Testis (tissue), 3 donors: ENCODE results near the gene KIF26A. TPM values are rescaled to one million over a fixed set of nuclear protein-coding genes. Genes with fewer than 3 reads are reported as not detected.

ENCODE experiments used
- DNase-seq: peaks from one replicate; pipeline ENCODE4 v3.0.0-alpha.2; 2019
- H3K27ac ChIP-seq, 2 donors: fragments of 200-600 bp; sonication (generic); one replicate each; pipeline ENCODE4 v1.5.1; 2019
- H3K27me3 ChIP-seq: fragments of 200-600 bp; sonication (generic); one replicate; pipeline ENCODE4 v1.5.1; 2019
- H3K36me3 ChIP-seq: fragments of 200-600 bp; sonication (generic); one replicate; pipeline ENCODE4 v1.5.1; 2017; ENCODE audit warnings: low read depth; ENCODE audit errors: missing control alignments
- H3K4me1 ChIP-seq: fragments of 200-600 bp; sonication (generic); one replicate; pipeline ENCODE4 v1.5.1; 2019
- H3K4me3 ChIP-seq, 2 donors: fragments of 200-600 bp; sonication (generic); one replicate each; pipeline ENCODE4 v1.5.1; 2017 to 2019
- H3K9me3 ChIP-seq: fragments of 200-600 bp; sonication (generic); one replicate; pipeline ENCODE4 v1.5.1; 2017
- POLR2A ChIP-seq: fragments of 450-650 bp; IDR thresholded peaks from one replicate; pipeline ENCODE4 v1.6.1; 2017; ENCODE audit warnings: antibody characterized with exemption, mild to moderate bottlenecking, moderate library complexity
- WGBS, 2 donors: methylation state at CpG; one replicate each; pipeline ENCODE4 v1.1.5; 2018; 5-methylcytosine and 5-hydroxymethylcytosine counted together
- intact Hi-C: fragments of 100-400 bp; cut with DNase I; formaldehyde crosslinking; loops from one replicate; pipeline ENCODE4 v1.15.1; 2023; ENCODE audit warnings: low total_unique reads
- polyA plus RNA-seq: library from polyadenylated mRNA; stranded (reverse); fragments of 350-450 nt; fragmentation: Illumina TruSeq; extraction: RNeasy Lipid Tissue Mini Kit (QIAGEN cat#74804); gene quantifications from one replicate; pipeline ENCODE4 v1.2.3, GENCODE V29; 2014; ENCODE audit warnings: low read depth, low replicate concordance; ENCODE audit not compliant: insufficient read depth
- total RNA-seq, 2 donors: library from RNA; depleted of rRNA; stranded (reverse); fragments of >200 nt; gene quantifications; one replicate each; pipeline ENCODE4 v1.2.3, GENCODE V29; 2016
- TF ChIP-seq, protein P1 (sequence below), 3 experiments: fragments of 450-650 bp in 2 of 3; fragments of 200-600 bp in 1 of 3; sonication (generic) in 1 of 3; IDR thresholded peaks; one replicate each; pipeline ENCODE4 v1.5.1; 2016 to 2019; ENCODE audit warnings: antibody characterized with exemption in 3 of 3, mild to moderate bottlenecking in 2 of 3, moderate library complexity in 1 of 3

The KIF26A gene
- total and polyA plus RNA-seq, 3 donors from 2014 or later, result 5.6 to 21.2 (median 18.3) TPM

GRCh38 chr14:104126753-104127152 lies 11.6 kb upstream of the KIF26A start:
- H3K27me3 ChIP-seq, result no peaks in the 10 kb centered on the region
- DNase-seq, result no peak
- no peak overlapping the region for H3K4me3 ChIP-seq
- H3K27ac ChIP-seq, result no peak overlapping the region
- intact Hi-C loops, result no loop called here
- no peaks in the 10 kb centered on the region for H3K9me3 ChIP-seq
- WGBS, 2 donors, result 92 to 100% methylated on average over 2 of the region's 2 CpGs
- TF ChIP-seq, protein P1, sequence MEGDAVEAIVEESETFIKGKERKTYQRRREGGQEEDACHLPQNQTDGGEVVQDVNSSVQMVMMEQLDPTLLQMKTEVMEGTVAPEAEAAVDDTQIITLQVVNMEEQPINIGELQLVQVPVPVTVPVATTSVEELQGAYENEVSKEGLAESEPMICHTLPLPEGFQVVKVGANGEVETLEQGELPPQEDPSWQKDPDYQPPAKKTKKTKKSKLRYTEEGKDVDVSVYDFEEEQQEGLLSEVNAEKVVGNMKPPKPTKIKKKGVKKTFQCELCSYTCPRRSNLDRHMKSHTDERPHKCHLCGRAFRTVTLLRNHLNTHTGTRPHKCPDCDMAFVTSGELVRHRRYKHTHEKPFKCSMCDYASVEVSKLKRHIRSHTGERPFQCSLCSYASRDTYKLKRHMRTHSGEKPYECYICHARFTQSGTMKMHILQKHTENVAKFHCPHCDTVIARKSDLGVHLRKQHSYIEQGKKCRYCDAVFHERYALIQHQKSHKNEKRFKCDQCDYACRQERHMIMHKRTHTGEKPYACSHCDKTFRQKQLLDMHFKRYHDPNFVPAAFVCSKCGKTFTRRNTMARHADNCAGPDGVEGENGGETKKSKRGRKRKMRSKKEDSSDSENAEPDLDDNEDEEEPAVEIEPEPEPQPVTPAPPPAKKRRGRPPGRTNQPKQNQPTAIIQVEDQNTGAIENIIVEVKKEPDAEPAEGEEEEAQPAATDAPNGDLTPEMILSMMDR (IDR thresholded peaks at IDR 0.05), result no peak
- TF ChIP-seq POLR2A, result no peak
- no peaks in the 10 kb centered on the region for H3K36me3 ChIP-seq
- H3K4me1 ChIP-seq, result no peaks in the 10 kb centered on the region

- TF ChIP-seq, protein P1 (IDR thresholded peaks at IDR 0.05), result no peak
- TF ChIP-seq POLR2A, result no peak
- Histone ChIP-seq H3K9me3 (no peaks in the 10 kb centered on the region), H3K27me3 (no peaks in the 10 kb centered on the region), H3K4me3 (no peak overlapping the region), H3K36me3 (no peaks in the 10 kb centered on the region), H3K4me1 (no peaks in the 10 kb centered on the region), H3K27ac (no peak overlapping the region)
- no peak for DNase-seq
- intact Hi-C loops, result no loop called here
- WGBS, 2 donors, result 90 to 97% methylated on average over 1 of the region's 1 CpG
These were observed 9.4 kb upstream of the KIF26A start for GRCh38 chr14:104128981-104129380.

GRCh38 chr14:104129556-104129955 lies 8.8 kb upstream of the KIF26A start:
- DNase-seq, result no peak
- WGBS, 2 donors, result 95 to 97% methylated on average over 1 of the region's 1 CpG
- Histone ChIP-seq H3K27me3 (no peaks in the 10 kb centered on the region), H3K9me3 (no peaks in the 10 kb centered on the region), H3K27ac (no peak overlapping the region), H3K4me1 (no peaks in the 10 kb centered on the region), H3K4me3 (no peak overlapping the region), H3K36me3 (no peaks in the 10 kb centered on the region)
- TF ChIP-seq, protein P1 (IDR thresholded peaks at IDR 0.05), result no peak
- no peak for TF ChIP-seq POLR2A
- intact Hi-C loops, result no loop called here

DNA sequence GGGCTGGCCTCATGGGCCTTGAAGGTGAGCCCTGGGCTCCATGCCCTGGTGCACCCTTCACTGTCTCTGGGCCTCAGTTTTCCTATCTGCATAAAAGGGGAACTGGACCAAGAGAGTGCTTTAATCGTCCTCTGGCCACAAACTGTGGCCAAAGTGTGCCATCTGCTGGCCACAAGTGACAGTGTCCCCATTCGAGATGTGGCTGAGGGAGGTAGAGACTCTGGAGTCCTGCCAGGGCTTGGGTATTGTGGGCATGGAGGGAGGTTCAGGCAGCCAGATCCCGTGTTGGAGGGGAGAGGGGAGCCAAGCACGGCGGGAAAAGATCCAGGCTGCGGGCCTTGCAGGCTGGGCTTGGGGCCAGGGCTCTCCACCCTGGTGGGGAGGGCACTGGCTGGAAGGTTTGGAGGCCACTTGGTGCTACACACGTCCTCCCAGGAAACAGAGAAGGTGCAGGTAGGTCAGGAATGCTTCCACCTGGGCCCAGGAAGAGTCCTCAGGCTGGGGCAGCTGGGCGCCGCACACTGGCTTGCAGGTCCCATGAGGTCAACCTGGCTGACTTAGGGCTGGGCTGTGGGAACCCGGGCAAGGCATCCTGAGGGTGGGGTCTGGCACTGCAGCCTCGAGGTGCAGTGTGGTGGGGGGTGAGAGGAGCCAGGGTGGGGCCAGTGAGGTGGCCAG lies 7.3 kb upstream of the KIF26A start:
- Histone ChIP-seq H3K27ac (no peak overlapping the region), H3K27me3 (no peaks in the 10 kb centered on the region), H3K36me3 (no peaks in the 10 kb centered on the region), H3K4me1 (no peaks in the 10 kb centered on the region), H3K4me3 (no peak overlapping the region), H3K9me3 (no peaks in the 10 kb centered on the region)
- TF ChIP-seq POLR2A, result no peak
- TF ChIP-seq, protein P1 (IDR thresholded peaks at IDR 0.05), result peak; percentile 18 to 40 (median 28)
- peak; percentile 49 for DNase-seq
- 32 to 50% methylated on average over 11 of the region's 11 CpGs for WGBS, 2 donors
- intact Hi-C loops, result no loop called here
